Muscle layer of duodenum (tissue), 2 donors: ENCODE measurements around the gene DMRTC2.
A peak's percentile ranks its signal among the peaks of the same experiment; 100 is the strongest.

Source experiments
- H3K27ac ChIP-seq: one replicate; pipeline ENCODE4 v1.7.0; 2013; ENCODE audit warnings: mild to moderate bottlenecking, low read length
- H3K27me3 ChIP-seq: one replicate; pipeline ENCODE4 v1.7.0; 2013; ENCODE audit warnings: low read depth, mild to moderate bottlenecking, control low read depth, low read length
- H3K36me3 ChIP-seq, 2 donors: one replicate each; pipeline ENCODE4 v1.7.0; 2013; ENCODE audit warnings: low read length in 2 of 2, control low read depth in 1 of 2, mild to moderate bottlenecking in 1 of 2; ENCODE audit not compliant: insufficient read depth in 2 of 2, control insufficient read depth in 1 of 2
- H3K4me1 ChIP-seq, 2 donors: one replicate each; pipeline ENCODE4 v1.7.0; 2013; ENCODE audit warnings: low read length in 2 of 2, mild to moderate bottlenecking in 2 of 2, control low read depth in 1 of 2, moderate library complexity in 1 of 2; ENCODE audit not compliant: insufficient read depth in 2 of 2, control insufficient read depth in 1 of 2
- H3K4me3 ChIP-seq, 2 donors: one replicate each; pipeline ENCODE4 v1.7.0; 2013; ENCODE audit warnings: low read length in 2 of 2, low read depth in 1 of 2, mild to moderate bottlenecking in 1 of 2
- H3K9me3 ChIP-seq, 2 donors: one replicate each; pipeline ENCODE4 v1.7.0; 2013; ENCODE audit warnings: low read length in 2 of 2, control low read depth in 1 of 2, mild to moderate bottlenecking in 1 of 2; ENCODE audit not compliant: control insufficient read depth in 1 of 2
- donor health status: healthy.

DMRTC2 gene

GRCh38 chr19:41862445-41862986 is 17.7 kb downstream of the DMRTC2 start:
- H3K9me3 ChIP-seq, result no peaks in the 10 kb centered on the region
- no peaks in the 10 kb centered on the region for H3K27me3 ChIP-seq
- peak overlapping the region; percentile 98 for H3K27ac ChIP-seq
- H3K4me3 ChIP-seq, result no peak overlapping the region
- H3K4me1 ChIP-seq, result peaks cover 22 to 32% of the 10 kb centered on the region in 2 donors
- peaks cover 43 to 46% of the 10 kb centered on the region in 2 donors for H3K36me3 ChIP-seq

DNA sequence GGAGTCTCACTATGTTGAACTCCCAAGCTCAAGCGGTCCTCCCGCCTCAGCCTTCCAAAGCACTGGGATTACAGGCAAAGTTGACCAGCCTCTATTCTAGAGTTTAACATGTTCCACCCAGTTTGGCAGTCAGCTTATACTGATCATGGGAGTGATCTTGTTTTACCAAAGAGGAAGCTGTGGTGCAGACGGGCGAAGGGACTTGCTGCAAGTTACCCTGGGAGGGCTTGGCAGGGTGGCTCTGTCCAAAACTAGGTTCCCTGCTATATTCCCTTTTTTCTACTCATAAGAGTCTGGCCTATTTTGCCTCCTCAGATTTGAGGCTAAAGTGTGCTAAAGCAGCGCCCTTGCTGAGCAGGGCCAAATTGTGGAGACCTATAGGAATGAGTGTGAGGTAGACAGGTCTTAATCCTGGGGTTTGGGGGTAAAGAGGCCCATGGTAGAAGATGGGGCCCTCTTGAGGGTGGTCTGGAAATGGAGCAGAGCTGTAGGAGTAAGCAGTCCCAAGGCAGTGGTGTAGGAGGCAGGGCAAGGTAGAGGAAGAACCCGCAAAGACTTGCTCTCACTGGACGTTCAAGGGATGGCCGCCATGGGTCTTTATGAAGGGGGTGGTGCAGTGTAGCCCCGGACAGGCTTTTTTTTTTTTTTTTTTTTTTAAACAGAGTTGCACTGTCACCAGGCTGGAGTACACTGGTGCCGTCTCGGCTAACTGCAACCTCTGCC is 18.5 kb downstream of the DMRTC2 start:
- H3K4me3 ChIP-seq, result no peak overlapping the region
- H3K9me3 ChIP-seq, result no peaks in the 10 kb centered on the region
- H3K36me3 ChIP-seq, result peaks cover 50 to 52% of the 10 kb centered on the region in 2 donors
- H3K27ac ChIP-seq, result no peak overlapping the region
- peaks cover 27 to 37% of the 10 kb centered on the region in 2 donors for H3K4me1 ChIP-seq
- H3K27me3 ChIP-seq, result no peaks in the 10 kb centered on the region

GRCh38 chr19:41864374-41864773 is 19.5 kb downstream of the DMRTC2 start:
- H3K27ac ChIP-seq, result peak overlapping the region; percentile 6
- peaks cover 54 to 62% of the 10 kb centered on the region in 2 donors for H3K36me3 ChIP-seq
- peaks cover 27 to 39% of the 10 kb centered on the region in 2 donors for H3K4me1 ChIP-seq

GRCh38 chr19:41866284-41866683 is 21.4 kb downstream of the DMRTC2 start:
- Histone ChIP-seq H3K27me3 (no peaks in the 10 kb centered on the region), H3K36me3 (peaks cover 60 to 71% of the 10 kb centered on the region in 2 donors), H3K4me3 (no peak overlapping the region), H3K4me1 (peaks cover 25 to 29% of the 10 kb centered on the region in 2 donors), H3K9me3 (no peaks in the 10 kb centered on the region), H3K27ac (no peak overlapping the region)

More at GRCh38 chr19:41864374-41864773, 19.5 kb downstream of the DMRTC2 start:
- Histone ChIP-seq H3K4me3 (no peak overlapping the region), H3K27me3 (no peaks in the 10 kb centered on the region), H3K9me3 (no peaks in the 10 kb centered on the region)

DNA sequence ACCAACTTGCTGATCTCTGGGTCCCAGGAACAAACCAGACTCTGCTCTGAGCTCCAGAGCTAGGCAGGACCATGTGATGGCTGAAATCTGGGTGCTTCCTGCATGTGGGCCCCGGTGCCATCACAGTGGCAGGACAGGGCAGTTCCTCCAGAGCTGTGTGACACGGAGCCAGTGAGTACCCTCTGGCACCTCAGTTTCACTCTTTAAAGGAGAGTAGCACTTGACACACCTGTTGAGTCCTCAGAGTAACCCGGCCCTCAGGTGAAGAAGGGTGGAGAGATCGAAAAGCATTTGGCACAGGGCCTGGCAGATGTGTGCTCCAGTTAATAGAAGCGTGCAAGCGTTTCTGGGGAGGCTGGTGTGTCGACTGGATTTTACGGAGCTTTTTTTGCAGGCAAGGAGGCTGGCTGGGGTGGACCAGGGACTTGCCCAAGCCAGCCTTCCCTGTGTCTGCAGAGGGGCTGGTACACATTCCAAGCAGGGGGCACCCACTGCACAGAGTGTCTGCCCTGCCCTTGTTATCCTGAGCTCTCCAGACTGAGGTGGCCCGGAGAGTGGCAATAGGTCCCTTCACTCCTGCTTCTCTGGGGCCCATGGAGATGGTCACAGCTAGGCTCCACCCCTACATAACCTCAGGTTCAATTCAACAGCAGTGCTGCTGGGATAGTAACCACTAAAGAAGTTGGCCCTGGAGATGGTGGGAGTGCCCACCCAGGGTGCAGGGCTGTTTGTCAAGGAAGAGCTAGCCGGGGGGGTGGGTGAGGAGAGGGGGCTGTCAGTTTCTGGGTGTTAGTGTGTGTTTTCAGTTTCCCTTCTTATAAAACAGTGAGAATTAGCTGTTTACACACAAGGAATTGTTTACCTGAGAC is 23.5 kb downstream of the DMRTC2 start:
- Histone ChIP-seq H3K4me3 (no peak overlapping the region), H3K36me3 (peaks cover 47 to 60% of the 10 kb centered on the region in 2 donors), H3K27ac (no peak overlapping the region), H3K4me1 (peaks cover 14 to 15% of the 10 kb centered on the region in 2 donors), H3K27me3 (no peaks in the 10 kb centered on the region), H3K9me3 (no peaks in the 10 kb centered on the region)

- H3K4me1 ChIP-seq, result peaks cover 13 to 14% of the 10 kb centered on the region in 2 donors
- no peaks in the 10 kb centered on the region for H3K27me3 ChIP-seq
- H3K4me3 ChIP-seq, result no peak overlapping the region
- H3K36me3 ChIP-seq, result peaks cover 45 to 54% of the 10 kb centered on the region in 2 donors
- H3K27ac ChIP-seq, result no peak overlapping the region
- H3K9me3 ChIP-seq, result no peaks in the 10 kb centered on the region
These were observed 24.1 kb downstream of the DMRTC2 start for GRCh38 chr19:41868989-41869300.

DNA sequence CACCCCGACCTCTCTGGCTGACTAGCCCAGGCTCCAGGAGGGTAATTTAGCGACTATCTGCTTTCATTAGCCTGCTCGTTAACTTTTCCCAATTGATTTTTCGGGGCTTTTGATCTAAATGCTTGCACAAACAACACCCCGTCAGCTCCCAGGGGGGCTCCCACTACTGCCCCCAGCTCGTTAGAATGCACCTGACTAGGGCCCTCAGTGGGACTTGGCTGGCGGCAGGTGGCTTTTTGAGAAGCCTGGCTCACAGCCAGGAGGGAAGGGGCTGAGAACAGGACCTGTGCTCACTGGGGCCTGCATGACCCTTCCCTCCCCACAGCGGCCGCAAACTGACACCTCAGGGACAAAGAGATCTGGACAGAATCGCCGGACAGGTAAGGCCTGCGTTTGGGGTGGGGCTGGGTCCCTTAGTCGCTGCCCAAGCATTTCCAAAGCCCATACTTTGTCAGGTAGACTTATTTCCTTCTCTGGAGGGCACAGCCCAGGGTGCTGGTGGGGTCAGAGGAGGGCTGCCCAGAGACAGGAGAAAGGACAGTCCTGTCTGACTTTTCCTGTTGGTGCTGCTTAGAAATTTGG is 24.6 kb downstream of the DMRTC2 start:
- no peaks in the 10 kb centered on the region for H3K9me3 ChIP-seq
- no peak overlapping the region for H3K27ac ChIP-seq
- peaks cover 11 to 13% of the 10 kb centered on the region in 2 donors for H3K4me1 ChIP-seq
- peaks cover 39 to 49% of the 10 kb centered on the region in 2 donors for H3K36me3 ChIP-seq
- no peak overlapping the region for H3K4me3 ChIP-seq
- H3K27me3 ChIP-seq, result no peaks in the 10 kb centered on the region

DNA sequence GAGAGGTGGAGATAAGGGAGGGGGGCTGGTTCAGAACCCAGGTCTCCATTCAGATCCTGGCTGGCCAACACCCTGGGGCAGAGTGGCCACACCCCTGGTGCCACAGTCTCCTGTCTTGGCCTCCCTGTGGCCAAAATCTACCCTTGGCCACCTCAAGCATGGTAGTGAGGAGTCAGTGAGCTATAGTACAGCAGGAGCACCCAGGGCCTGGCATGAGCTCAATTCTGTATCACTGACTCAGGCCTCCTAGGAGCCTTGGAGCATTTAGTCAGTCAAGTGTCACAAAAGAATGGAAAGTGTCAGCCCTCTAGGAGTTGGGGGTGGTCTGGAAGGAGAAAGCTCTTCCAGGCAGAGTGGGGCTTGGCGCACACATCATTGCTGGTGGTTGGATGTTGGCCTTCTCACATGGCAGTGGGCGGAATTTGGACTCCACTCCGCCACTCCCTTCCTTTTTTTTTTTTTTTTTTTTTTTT is 25.6 kb downstream of the DMRTC2 start:
- H3K4me1 ChIP-seq, result peaks cover 11 to 13% of the 10 kb centered on the region in 2 donors
- no peak overlapping the region for H3K4me3 ChIP-seq
- H3K36me3 ChIP-seq, result peaks cover 31 to 39% of the 10 kb centered on the region in 2 donors
- peak overlapping the region; percentile 14 for H3K27ac ChIP-seq
- no peaks in the 10 kb centered on the region for H3K27me3 ChIP-seq
- no peaks in the 10 kb centered on the region for H3K9me3 ChIP-seq

GRCh38 chr19:41871573-41872383 is 26.9 kb downstream of the DMRTC2 start:
- Histone ChIP-seq H3K27me3 (no peaks in the 10 kb centered on the region), H3K36me3 (peaks cover 26 to 37% of the 10 kb centered on the region in 2 donors), H3K4me3 (no peak overlapping the region), H3K4me1 (peaks cover 11 to 13% of the 10 kb centered on the region in 2 donors), H3K27ac (no peak overlapping the region), H3K9me3 (no peaks in the 10 kb centered on the region)

DNA sequence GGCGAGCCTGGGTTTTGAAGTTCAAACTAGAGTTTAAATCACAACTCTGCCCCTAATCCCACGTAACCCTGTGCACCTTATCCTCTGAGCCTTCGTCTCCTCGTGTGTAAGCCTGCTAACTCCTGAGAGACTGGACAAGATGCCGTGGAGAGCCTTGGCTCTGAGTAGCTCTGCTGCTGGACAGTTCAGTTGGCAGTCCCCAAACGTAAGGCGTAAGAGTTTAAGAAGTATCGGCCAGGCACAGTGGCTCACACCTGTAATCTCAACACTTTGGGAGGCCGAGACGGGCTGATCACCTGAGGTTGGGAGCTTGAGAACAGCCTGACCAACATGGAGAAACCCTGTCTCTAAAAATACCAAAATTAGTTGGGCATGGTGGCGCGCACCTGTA is 27.5 kb downstream of the DMRTC2 start:
- H3K36me3 ChIP-seq, result peaks cover 26 to 37% of the 10 kb centered on the region in 2 donors
- no peak overlapping the region for H3K27ac ChIP-seq
- H3K4me1 ChIP-seq, result peaks cover 11 to 13% of the 10 kb centered on the region in 2 donors
- H3K27me3 ChIP-seq, result no peaks in the 10 kb centered on the region
- H3K4me3 ChIP-seq, result no peak overlapping the region
- H3K9me3 ChIP-seq, result no peaks in the 10 kb centered on the region
